ENCODE measurements around the gene COPS9.

The COPS9 gene

DNA sequence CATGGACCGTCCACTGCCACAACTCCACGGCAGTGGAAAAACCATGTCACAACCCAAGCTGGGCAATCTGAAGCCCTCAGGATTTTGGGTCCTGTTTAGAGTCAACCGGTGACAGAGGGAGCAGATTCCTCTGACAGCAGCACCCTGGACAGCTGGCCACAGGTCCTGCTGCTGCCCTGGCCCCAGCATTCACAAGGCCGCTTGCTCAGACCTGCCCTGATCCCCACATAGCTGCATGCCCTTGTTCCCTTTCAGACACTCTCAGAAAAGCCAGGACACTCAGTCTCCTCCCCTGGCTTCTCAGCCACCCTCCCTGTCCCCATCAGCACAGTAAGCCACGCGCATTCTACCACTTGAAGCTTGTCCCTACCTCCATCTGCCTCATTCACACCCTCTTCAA is 1.6 kb downstream of the COPS9 start:
- Histone ChIP-seq H3K4me3 (ENCODE audit: control insufficient read depth in 1 of 7, extremely low read depth in 1 of 7, insufficient read depth in 4 of 7, low read depth in 2 of 7, low read length in 6 of 7) (no peak overlapping the region), H3K4me1 (ENCODE audit: control extremely low read depth in 1 of 4, control insufficient read depth in 4 of 4, insufficient read depth in 4 of 4, low read length in 3 of 4) (peaks cover 6 to 20% (median 18%) of the 10 kb centered on the region in 4 experiments), H3K9me3 (ENCODE audit: control extremely low read depth in 1 of 5, control insufficient read depth in 4 of 5, insufficient read depth in 2 of 5, low read depth in 1 of 5, low read length in 4 of 5) (no peaks in the 10 kb centered on the region), H3K27me3 (replicated peaks in 2 of 5; ENCODE audit: control insufficient read depth in 4 of 5, insufficient read depth in 5 of 5, low read length in 4 of 5) (peaks cover 0 to 15% (median 4%) of the 10 kb centered on the region in 5 experiments), H3K36me3 (ENCODE audit: control insufficient read depth in 4 of 4, insufficient read depth in 4 of 4, low read length in 3 of 4) (peaks cover 3 to 44% (median 38%) of the 10 kb centered on the region in 4 experiments), H3K27ac (ENCODE audit: insufficient read depth in 1 of 2, low read depth in 1 of 2, low read length in 2 of 2, poor library complexity in 1 of 2, severe bottlenecking in 2 of 2) (no peak overlapping the region)
- 95% methylated on average over 5 of the region's 6 CpGs for WGBS (ENCODE audit: insufficient coverage)
- POLR2A ChIA-PET: no interaction called here
- CTCF ChIA-PET: no interaction called here
- DNase-seq: no peak

GRCh38 chr2:240133401-240133800 is 2.7 kb downstream of the COPS9 start:
- Histone ChIP-seq H3K36me3 (ENCODE audit: control insufficient read depth in 4 of 4, insufficient read depth in 4 of 4, low read length in 3 of 4) (peaks cover 3 to 54% (median 46%) of the 10 kb centered on the region in 4 experiments), H3K27ac (ENCODE audit: insufficient read depth in 1 of 2, low read depth in 1 of 2, low read length in 2 of 2, poor library complexity in 1 of 2, severe bottlenecking in 2 of 2) (no peak overlapping the region), H3K4me3 (ENCODE audit: control insufficient read depth in 1 of 7, extremely low read depth in 1 of 7, insufficient read depth in 4 of 7, low read depth in 2 of 7, low read length in 6 of 7) (no peak overlapping the region), H3K27me3 (replicated peaks in 2 of 5; ENCODE audit: control insufficient read depth in 4 of 5, insufficient read depth in 5 of 5, low read length in 4 of 5) (peaks cover 0 to 14% (median 4%) of the 10 kb centered on the region in 5 experiments), H3K9me3 (ENCODE audit: control extremely low read depth in 1 of 5, control insufficient read depth in 4 of 5, insufficient read depth in 2 of 5, low read depth in 1 of 5, low read length in 4 of 5) (no peaks in the 10 kb centered on the region), H3K4me1 (ENCODE audit: control extremely low read depth in 1 of 4, control insufficient read depth in 4 of 4, insufficient read depth in 4 of 4, low read length in 3 of 4) (peaks cover 6 to 20% (median 18%) of the 10 kb centered on the region in 4 experiments)
- no peak for DNase-seq
- ChIA-PET POLR2A (no interaction called here), CTCF (no interaction called here)
- 97% methylated on average over 10 of the region's 10 CpGs for WGBS (ENCODE audit: insufficient coverage)

GRCh38 chr2:240132651-240132980 is 3.5 kb downstream of the COPS9 start:
- Histone ChIP-seq H3K4me1 (ENCODE audit: control extremely low read depth in 1 of 4, control insufficient read depth in 4 of 4, insufficient read depth in 4 of 4, low read length in 3 of 4) (peaks cover 6 to 20% (median 18%) of the 10 kb centered on the region in 4 experiments), H3K36me3 (ENCODE audit: control insufficient read depth in 4 of 4, insufficient read depth in 4 of 4, low read length in 3 of 4) (peaks cover 3 to 61% (median 54%) of the 10 kb centered on the region in 4 experiments), H3K4me3 (ENCODE audit: control insufficient read depth in 1 of 7, extremely low read depth in 1 of 7, insufficient read depth in 4 of 7, low read depth in 2 of 7, low read length in 6 of 7) (no peak overlapping the region), H3K9me3 (ENCODE audit: control extremely low read depth in 1 of 5, control insufficient read depth in 4 of 5, insufficient read depth in 2 of 5, low read depth in 1 of 5, low read length in 4 of 5) (no peaks in the 10 kb centered on the region), H3K27me3 (replicated peaks in 2 of 5; ENCODE audit: control insufficient read depth in 4 of 5, insufficient read depth in 5 of 5, low read length in 4 of 5) (peaks cover 0 to 8% (median 4%) of the 10 kb centered on the region in 5 experiments), H3K27ac (ENCODE audit: insufficient read depth in 1 of 2, low read depth in 1 of 2, low read length in 2 of 2, poor library complexity in 1 of 2, severe bottlenecking in 2 of 2) (no peak overlapping the region)
- no peak for DNase-seq
- ChIA-PET CTCF (no interaction called here), POLR2A (no interaction called here)
- WGBS (ENCODE audit: insufficient coverage): 97% methylated on average over 5 of the region's 5 CpGs

GRCh38 chr2:240131941-240132650 is 4.0 kb downstream of the COPS9 start:
- CTCF ChIA-PET: no interaction called here
- Histone ChIP-seq H3K27ac (ENCODE audit: insufficient read depth in 1 of 2, low read depth in 1 of 2, low read length in 2 of 2, poor library complexity in 1 of 2, severe bottlenecking in 2 of 2) (no peak overlapping the region), H3K9me3 (ENCODE audit: control extremely low read depth in 1 of 5, control insufficient read depth in 4 of 5, insufficient read depth in 2 of 5, low read depth in 1 of 5, low read length in 4 of 5) (no peaks in the 10 kb centered on the region), H3K27me3 (replicated peaks in 2 of 5; ENCODE audit: control insufficient read depth in 4 of 5, insufficient read depth in 5 of 5, low read length in 4 of 5) (peaks cover 0 to 3% (median 3%) of the 10 kb centered on the region in 5 experiments), H3K4me1 (ENCODE audit: control extremely low read depth in 1 of 4, control insufficient read depth in 4 of 4, insufficient read depth in 4 of 4, low read length in 3 of 4) (peaks cover 6 to 20% (median 18%) of the 10 kb centered on the region in 4 experiments), H3K36me3 (ENCODE audit: control insufficient read depth in 4 of 4, insufficient read depth in 4 of 4, low read length in 3 of 4) (peaks cover 3 to 64% (median 56%) of the 10 kb centered on the region in 4 experiments), H3K4me3 (ENCODE audit: control insufficient read depth in 1 of 7, extremely low read depth in 1 of 7, insufficient read depth in 4 of 7, low read depth in 2 of 7, low read length in 6 of 7) (no peak overlapping the region)
- WGBS (ENCODE audit: insufficient coverage): 94% methylated on average over 21 of the region's 22 CpGs
- POLR2A ChIA-PET: no interaction called here
- DNase-seq: no peak

DNA sequence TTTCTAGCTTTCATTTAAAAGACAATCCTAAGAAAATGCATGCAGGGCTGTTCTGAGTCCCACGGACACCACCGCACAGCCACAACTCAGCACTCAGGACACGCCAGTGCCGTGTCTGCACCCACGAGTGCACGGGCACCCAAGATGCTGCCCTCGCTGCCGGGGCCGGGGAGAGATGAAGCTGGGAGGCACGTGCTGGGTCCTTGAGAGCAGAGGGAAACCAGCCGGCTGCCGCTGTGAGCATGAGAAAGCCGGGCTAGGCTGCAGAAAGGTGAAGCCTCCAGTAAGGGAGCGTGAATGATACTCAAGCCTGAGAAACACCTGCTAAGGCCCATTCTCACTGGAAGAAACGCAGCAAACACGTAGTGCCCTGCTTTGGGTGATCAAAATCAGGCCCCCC is 4.8 kb downstream of the COPS9 start:
- CTCF ChIA-PET: no interaction called here
- Histone ChIP-seq H3K4me3 (ENCODE audit: control insufficient read depth in 1 of 7, extremely low read depth in 1 of 7, insufficient read depth in 4 of 7, low read depth in 2 of 7, low read length in 6 of 7) (no peak overlapping the region), H3K36me3 (ENCODE audit: control insufficient read depth in 4 of 4, insufficient read depth in 4 of 4, low read length in 3 of 4) (peaks cover 3 to 64% (median 57%) of the 10 kb centered on the region in 4 experiments), H3K27me3 (replicated peaks in 2 of 5; ENCODE audit: control insufficient read depth in 4 of 5, insufficient read depth in 5 of 5, low read length in 4 of 5) (no peaks in the 10 kb centered on the region), H3K9me3 (ENCODE audit: control extremely low read depth in 1 of 5, control insufficient read depth in 4 of 5, insufficient read depth in 2 of 5, low read depth in 1 of 5, low read length in 4 of 5) (no peaks in the 10 kb centered on the region), H3K27ac (ENCODE audit: insufficient read depth in 1 of 2, low read depth in 1 of 2, low read length in 2 of 2, poor library complexity in 1 of 2, severe bottlenecking in 2 of 2) (no peak overlapping the region), H3K4me1 (ENCODE audit: control extremely low read depth in 1 of 4, control insufficient read depth in 4 of 4, insufficient read depth in 4 of 4, low read length in 3 of 4) (peaks cover 6 to 13% (median 12%) of the 10 kb centered on the region in 4 experiments)
- DNase-seq: no peak
- WGBS (ENCODE audit: insufficient coverage): 94% methylated on average over 16 of the region's 16 CpGs
- POLR2A ChIA-PET: no interaction called here

GRCh38 chr2:240130393-240131195 is 5.5 kb downstream of the COPS9 start:
- WGBS (ENCODE audit: insufficient coverage): 96% methylated on average over 20 of the region's 23 CpGs
- no peak overlapping the region for H3K27ac ChIP-seq (ENCODE audit: insufficient read depth in 1 of 2, low read depth in 1 of 2, low read length in 2 of 2, poor library complexity in 1 of 2, severe bottlenecking in 2 of 2)
- H3K27me3 ChIP-seq (replicated peaks in 2 of 5; ENCODE audit: control insufficient read depth in 4 of 5, insufficient read depth in 5 of 5, low read length in 4 of 5): no peaks in the 10 kb centered on the region
- no peaks in the 10 kb centered on the region for H3K9me3 ChIP-seq (ENCODE audit: control extremely low read depth in 1 of 5, control insufficient read depth in 4 of 5, insufficient read depth in 2 of 5, low read depth in 1 of 5, low read length in 4 of 5)
- peaks cover 3 to 67% (median 57%) of the 10 kb centered on the region in 4 experiments for H3K36me3 ChIP-seq (ENCODE audit: control insufficient read depth in 4 of 4, insufficient read depth in 4 of 4, low read length in 3 of 4)
- CTCF ChIA-PET: no interaction called here
- POLR2A ChIA-PET: no interaction called here
- H3K4me3 ChIP-seq (ENCODE audit: control insufficient read depth in 1 of 7, extremely low read depth in 1 of 7, insufficient read depth in 4 of 7, low read depth in 2 of 7, low read length in 6 of 7): no peak overlapping the region
- H3K4me1 ChIP-seq (ENCODE audit: control extremely low read depth in 1 of 4, control insufficient read depth in 4 of 4, insufficient read depth in 4 of 4, low read length in 3 of 4): peaks cover 6 to 11% (median 10%) of the 10 kb centered on the region in 4 experiments
- DNase-seq: no peak

Data from common myeloid progenitor, CD34-positive (primary cell).